HCT116 (cell line): Measurements from ENCODE around the gene KATNAL2. TPM values are rescaled to one million over a fixed set of nuclear protein-coding genes. Genes with fewer than 3 reads are reported as not detected.

Experiments used
- ATAC-seq: fragments of 200-7000 bp; cut with Tn5 transposase; 2 replicates; pipeline ENCODE4 v1.9.1; 2020; ENCODE audit warnings: mild to moderate bottlenecking, moderate library complexity
- BruUV-seq: library from RNA; stranded (reverse); fragments of 400-500 nt; replicated peaks from 2 replicates; lab custom pipeline; 2021; lab: Mats Ljungman, UMichigan
- CTCF ChIA-PET: fragments of 300-600 bp; sonication (Branson Sonifier 250); formaldehyde crosslinking; loops from one replicate; lab custom pipeline; 2021; ENCODE audit warnings: antibody characterized with exemption; lab: Charles Lee
- POLR2A ChIA-PET: fragments of 300-600, 350-600 bp; sonication (Branson Sonifier 250); formaldehyde crosslinking; loops from one replicate; lab custom pipeline; 2021; ENCODE audit warnings: antibody characterized with exemption; lab: Charles Lee
- RAD21 ChIA-PET, 2 experiments: fragments of 300-600 bp; sonication (Branson Sonifier 250); formaldehyde crosslinking; loops; one replicate each; lab custom pipeline; 2023; ENCODE audit warnings: low total read pairs in 2 of 2; ENCODE audit not compliant: uncharacterized antibody in 2 of 2, unreplicated experiment in 2 of 2, low non-redundant PET in 1 of 2; lab: Charles Lee
- DNase-seq: peaks from one replicate; pipeline ENCODE4 v3.0.0-alpha.2; 2010; ENCODE audit warnings: low read depth, low spot score
- H2AFZ ChIP-seq: fragments of 200-600 bp; shearing (Covaris generic), sonication (generic); 2 replicates; pipeline ENCODE4 v1.6.1; 2017; ENCODE audit warnings: low read depth, mixed run types, mixed read lengths, antibody characterized with exemption, low read length; ENCODE audit not compliant: poor library complexity, severe bottlenecking
- H3K27ac ChIP-seq: 2 replicates; pipeline ENCODE4 v1.5.1; 2012; ENCODE audit warnings: low read depth, low read length
- H3K27me3 ChIP-seq: fragments of 200-600 bp; sonication (generic); 2 replicates; pipeline ENCODE4 v1.6.1; 2016; ENCODE audit warnings: mixed run types, low read length, mixed read lengths; ENCODE audit not compliant: insufficient read depth
- H3K36me3 ChIP-seq, 2 experiments: fragments of 200-500 bp in 1 of 2; fragments of 200-600 bp in 1 of 2; sonication (Bioruptor generic) in 1 of 2; sonication (generic) in 1 of 2; 2 replicates each; pipeline versions ENCODE4 v1.5.1 to v1.6.1; 2014 to 2016; ENCODE audit warnings: low read length in 2 of 2, inconsistent platforms in 1 of 2, mixed read lengths in 1 of 2, mixed run types in 1 of 2; ENCODE audit not compliant: insufficient read depth in 2 of 2, control insufficient read depth in 1 of 2
- H3K4me1 ChIP-seq, 2 experiments: fragments of 200-600 bp in 1 of 2; sonication (generic) in 1 of 2; 2 replicates each; pipeline versions ENCODE4 v1.5.1 to v1.6.1; 2012 to 2017; ENCODE audit warnings: low read length in 2 of 2, inconsistent platforms in 1 of 2, mild to moderate bottlenecking in 1 of 2, mixed read lengths in 1 of 2, mixed run types in 1 of 2, moderate library complexity in 1 of 2; ENCODE audit not compliant: insufficient read depth in 2 of 2, control insufficient read depth in 1 of 2
- H3K4me2 ChIP-seq: fragments of 200-600 bp; sonication (generic); 2 replicates; pipeline ENCODE4 v1.6.1; 2017; ENCODE audit warnings: mixed run types, low read length, mixed read lengths
- H3K4me3 ChIP-seq, 2 experiments: fragments of 200-600 bp in 1 of 2; sonication (generic) in 1 of 2; replicated peaks in 1 of 2; 2 replicates each; pipeline ENCODE4 v1.5.1; 2011 to 2016; ENCODE audit warnings: low read length in 2 of 2, control low read depth in 1 of 2, low read depth in 1 of 2, mild to moderate bottlenecking in 1 of 2, mixed read lengths in 1 of 2, mixed run types in 1 of 2
- H3K79me2 ChIP-seq: fragments of 200-600 bp; sonication (generic); 2 replicates; pipeline ENCODE4 v1.6.1; 2017; ENCODE audit warnings: mild to moderate bottlenecking, mixed run types, low read length, moderate library complexity, mixed read lengths; ENCODE audit not compliant: insufficient read depth
- H3K9ac ChIP-seq: fragments of 200-600 bp; sonication (generic); 2 replicates; pipeline ENCODE4 v1.6.1; 2016; ENCODE audit warnings: low read length, mixed read lengths
- H3K9me2 ChIP-seq: fragments of 200-600 bp; sonication (generic), shearing (Covaris generic); 2 replicates; pipeline ENCODE4 v1.6.1; 2017; ENCODE audit warnings: mixed run types, mild to moderate bottlenecking, moderate library complexity; ENCODE audit not compliant: insufficient read depth
- H3K9me3 ChIP-seq, 2 experiments: fragments of 200-500 bp in 1 of 2; fragments of 200-600 bp in 1 of 2; sonication (Bioruptor generic) in 1 of 2; sonication (generic) in 1 of 2; 2 replicates each; pipeline ENCODE4 v1.6.1; 2014 to 2017; ENCODE audit warnings: low read length in 2 of 2, mixed read lengths in 2 of 2, inconsistent platforms in 1 of 2, low read depth in 1 of 2, mild to moderate bottlenecking in 1 of 2, mixed run types in 1 of 2, moderate library complexity in 1 of 2; ENCODE audit not compliant: control insufficient read depth in 1 of 2, insufficient read depth in 1 of 2
- H4K20me1 ChIP-seq: fragments of 200-600 bp; sonication (generic), shearing (Covaris generic); 2 replicates; pipeline ENCODE4 v1.6.1; 2017; ENCODE audit warnings: mixed run types, mild to moderate bottlenecking, moderate library complexity; ENCODE audit not compliant: insufficient read depth
- ATF3 ChIP-seq: IDR thresholded peaks from 2 replicates; pipeline ENCODE4 v1.6.1; 2012
- CBX3 ChIP-seq: IDR thresholded peaks from 2 replicates; pipeline ENCODE4 v1.6.1; 2012; ENCODE audit warnings: low read depth
- EGR1 ChIP-seq: IDR thresholded peaks from 2 replicates; pipeline ENCODE4 v1.6.1; 2012; ENCODE audit warnings: low read depth
- EZH2phosphoT487 ChIP-seq: fragments of 200-600 bp; IDR thresholded peaks from 2 replicates; pipeline ENCODE4 v1.6.1; 2018; ENCODE audit warnings: antibody characterized with exemption, borderline replicate concordance
- JUND ChIP-seq: IDR thresholded peaks from 2 replicates; pipeline ENCODE4 v1.6.1; 2012
- POLR2AphosphoS5 ChIP-seq: IDR thresholded peaks from 2 replicates; pipeline ENCODE4 v1.6.1; 2011; ENCODE audit warnings: mild to moderate bottlenecking, low read depth, low read length, moderate library complexity
- RAD21 ChIP-seq: IDR thresholded peaks from 2 replicates; pipeline ENCODE4 v1.6.1; 2012; ENCODE audit warnings: low read depth, mild to moderate bottlenecking
- SIN3A ChIP-seq: IDR thresholded peaks from 2 replicates; pipeline ENCODE4 v1.6.1; 2012; ENCODE audit warnings: low read depth
- SRF ChIP-seq: IDR thresholded peaks from 2 replicates; pipeline ENCODE4 v1.6.1; 2012; ENCODE audit warnings: low read depth
- YY1 ChIP-seq: IDR thresholded peaks from 2 replicates; pipeline ENCODE4 v1.6.1; 2011; ENCODE audit warnings: low read length, low read depth, moderate library complexity, mild to moderate bottlenecking; ENCODE audit not compliant: insufficient replicate concordance; ENCODE audit errors: extremely low read depth
- ZNF274 ChIP-seq: fragments of 200-500 bp; sonication (Bioruptor generic); IDR thresholded peaks from 2 replicates; pipeline ENCODE4 v1.6.1; 2014; ENCODE audit warnings: mild to moderate bottlenecking, low read depth, low read length, inconsistent platforms
- intact Hi-C: fragments of 100-400 bp; cut with micrococcal nuclease; formaldehyde crosslinking; loops from 2 replicates; pipeline ENCODE4 v1.10.0; 2022
- total RNA-seq: library from RNA; stranded (reverse); gene quantifications from one replicate; pipeline ENCODE4 v1.2.1, GENCODE V29; 2021; ENCODE audit not compliant: unreplicated experiment
- TF ChIP-seq, protein P1 (sequence below): IDR thresholded peaks from 2 replicates; pipeline ENCODE4 v1.6.1; 2012; ENCODE audit warnings: low read depth
- TF ChIP-seq, protein P2 (sequence below), 3 experiments: fragments of 200-600 bp in 1 of 3; sonication (generic) in 1 of 3; IDR thresholded peaks in 2 of 3; conservative IDR thresholded peaks in 1 of 3; 2 replicates each; pipeline ENCODE4 v1.5.1; 2012 to 2017; ENCODE audit warnings: low read depth in 2 of 3, low read length in 2 of 3, antibody characterized with exemption in 1 of 3, borderline replicate concordance in 1 of 3, control low read depth in 1 of 3, mild to moderate bottlenecking in 1 of 3, mixed read lengths in 1 of 3, mixed run types in 1 of 3, moderate library complexity in 1 of 3; ENCODE audit not compliant: insufficient read depth in 1 of 3

KATNAL2 gene
- total RNA-seq, 1 experiment from 2014 or later: 2.0 TPM

DNA sequence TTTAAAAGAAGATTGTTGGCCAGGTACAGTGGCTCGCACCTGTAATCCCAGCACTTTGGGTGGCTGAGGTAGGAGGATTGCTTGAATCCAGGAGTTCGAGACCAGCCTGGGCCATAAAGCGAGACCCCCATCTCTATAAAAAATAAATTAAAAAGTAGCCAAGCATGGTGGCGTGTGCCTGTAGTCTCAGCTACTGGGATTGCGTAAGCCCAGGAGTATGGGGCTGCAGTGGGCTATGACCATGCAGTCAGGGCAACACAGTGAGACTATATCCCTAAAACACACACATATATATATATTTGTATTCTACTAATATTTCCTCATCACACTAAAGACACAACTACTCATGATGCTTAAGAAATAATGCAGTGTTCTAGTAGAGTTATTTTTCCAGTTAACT is 225.8 kb downstream of the KATNAL2 start:
- intact Hi-C loops: no loop called here
- ChIA-PET POLR2A (no interaction called here), RAD21 (no interaction called here), CTCF (no interaction called here)
- Histone ChIP-seq H3K36me3 (no peaks in the 10 kb centered on the region), H3K4me3 (no peak overlapping the region), H3K79me2 (peaks cover 68% of the 10 kb centered on the region), H3K27ac (no peak overlapping the region), H3K9me3 (no peaks in the 10 kb centered on the region), H3K27me3 (no peaks in the 10 kb centered on the region), H4K20me1 (no peaks in the 10 kb centered on the region), H3K9me2 (no peaks in the 10 kb centered on the region), H3K4me2 (no peak overlapping the region), H3K9ac (no peak overlapping the region), H3K4me1 (no peaks in the 10 kb centered on the region), H2AFZ (no peak overlapping the region)
- DNase-seq (no peak), ATAC-seq (no peak)
- BruUV-seq: no TSS peak
- TF ChIP-seq SRF (no peak), YY1 (no peak), ATF3 (no peak), RAD21 (no peak), ZNF274 (no peak), POLR2AphosphoS5 (no peak), CBX3 (no peak), SIN3A (no peak), EGR1 (no peak), JUND (no peak), EZH2phosphoT487 (no peak)
- TF ChIP-seq, protein P1, sequence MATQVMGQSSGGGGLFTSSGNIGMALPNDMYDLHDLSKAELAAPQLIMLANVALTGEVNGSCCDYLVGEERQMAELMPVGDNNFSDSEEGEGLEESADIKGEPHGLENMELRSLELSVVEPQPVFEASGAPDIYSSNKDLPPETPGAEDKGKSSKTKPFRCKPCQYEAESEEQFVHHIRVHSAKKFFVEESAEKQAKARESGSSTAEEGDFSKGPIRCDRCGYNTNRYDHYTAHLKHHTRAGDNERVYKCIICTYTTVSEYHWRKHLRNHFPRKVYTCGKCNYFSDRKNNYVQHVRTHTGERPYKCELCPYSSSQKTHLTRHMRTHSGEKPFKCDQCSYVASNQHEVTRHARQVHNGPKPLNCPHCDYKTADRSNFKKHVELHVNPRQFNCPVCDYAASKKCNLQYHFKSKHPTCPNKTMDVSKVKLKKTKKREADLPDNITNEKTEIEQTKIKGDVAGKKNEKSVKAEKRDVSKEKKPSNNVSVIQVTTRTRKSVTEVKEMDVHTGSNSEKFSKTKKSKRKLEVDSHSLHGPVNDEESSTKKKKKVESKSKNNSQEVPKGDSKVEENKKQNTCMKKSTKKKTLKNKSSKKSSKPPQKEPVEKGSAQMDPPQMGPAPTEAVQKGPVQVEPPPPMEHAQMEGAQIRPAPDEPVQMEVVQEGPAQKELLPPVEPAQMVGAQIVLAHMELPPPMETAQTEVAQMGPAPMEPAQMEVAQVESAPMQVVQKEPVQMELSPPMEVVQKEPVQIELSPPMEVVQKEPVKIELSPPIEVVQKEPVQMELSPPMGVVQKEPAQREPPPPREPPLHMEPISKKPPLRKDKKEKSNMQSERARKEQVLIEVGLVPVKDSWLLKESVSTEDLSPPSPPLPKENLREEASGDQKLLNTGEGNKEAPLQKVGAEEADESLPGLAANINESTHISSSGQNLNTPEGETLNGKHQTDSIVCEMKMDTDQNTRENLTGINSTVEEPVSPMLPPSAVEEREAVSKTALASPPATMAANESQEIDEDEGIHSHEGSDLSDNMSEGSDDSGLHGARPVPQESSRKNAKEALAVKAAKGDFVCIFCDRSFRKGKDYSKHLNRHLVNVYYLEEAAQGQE: no peak
- TF ChIP-seq, protein P2, sequence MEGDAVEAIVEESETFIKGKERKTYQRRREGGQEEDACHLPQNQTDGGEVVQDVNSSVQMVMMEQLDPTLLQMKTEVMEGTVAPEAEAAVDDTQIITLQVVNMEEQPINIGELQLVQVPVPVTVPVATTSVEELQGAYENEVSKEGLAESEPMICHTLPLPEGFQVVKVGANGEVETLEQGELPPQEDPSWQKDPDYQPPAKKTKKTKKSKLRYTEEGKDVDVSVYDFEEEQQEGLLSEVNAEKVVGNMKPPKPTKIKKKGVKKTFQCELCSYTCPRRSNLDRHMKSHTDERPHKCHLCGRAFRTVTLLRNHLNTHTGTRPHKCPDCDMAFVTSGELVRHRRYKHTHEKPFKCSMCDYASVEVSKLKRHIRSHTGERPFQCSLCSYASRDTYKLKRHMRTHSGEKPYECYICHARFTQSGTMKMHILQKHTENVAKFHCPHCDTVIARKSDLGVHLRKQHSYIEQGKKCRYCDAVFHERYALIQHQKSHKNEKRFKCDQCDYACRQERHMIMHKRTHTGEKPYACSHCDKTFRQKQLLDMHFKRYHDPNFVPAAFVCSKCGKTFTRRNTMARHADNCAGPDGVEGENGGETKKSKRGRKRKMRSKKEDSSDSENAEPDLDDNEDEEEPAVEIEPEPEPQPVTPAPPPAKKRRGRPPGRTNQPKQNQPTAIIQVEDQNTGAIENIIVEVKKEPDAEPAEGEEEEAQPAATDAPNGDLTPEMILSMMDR (IDR thresholded peaks at IDR 0.05 in 2 of 3, conservative IDR thresholded peaks at IDR 0.05 in 1 of 3; ENCODE audit: borderline replicate concordance in 1 of 3, insufficient read depth in 1 of 3, low read depth in 2 of 3, low read length in 2 of 3): no peak
